Measurements from ENCODE around the gene RGS9BP. TPM values are rescaled to one million over a fixed set of nuclear protein-coding genes. Genes with fewer than 3 reads are reported as not detected.

RGS9BP gene
- total and polyA plus RNA-seq, 2 of the 13 experiments (the other 11 are each of a cell fraction or from before 2014, with no cell fraction given), result 0.01 TPM; not detected in 1

GRCh38 chr19:32674931-32675719 is 523 bp upstream of the RGS9BP start, which contains the start of gene ANKRD27 (continued):
- TF ChIP-seq BRF2 (CRISPR knock-in tag; IDR thresholded peaks at IDR 0.05) (no peak), DZIP1 (CRISPR knock-in tag; IDR thresholded peaks at IDR 0.05) (no peak), PRDM10 (CRISPR knock-in tag; IDR thresholded peaks at IDR 0.05; ENCODE audit: low read depth) (no peak; the same call in 1 of the 2 replicates), ZBTB14 (CRISPR knock-in tag; IDR thresholded peaks at IDR 0.05) (no peak), ZNF615 (CRISPR knock-in tag; IDR thresholded peaks at IDR 0.05; ENCODE audit: borderline replicate concordance) (no peak), ZBTB3 (CRISPR knock-in tag; IDR thresholded peaks at IDR 0.05; ENCODE audit: borderline replicate concordance, low read depth) (0 out of 2 replicates have a peak, but pooled peaks have one; percentile 36), REST (IDR thresholded peaks at IDR 0.05; ENCODE audit: borderline replicate concordance in 1 of 2, low read depth in 1 of 2, low read length in 2 of 2) (0 out of 4 replicates have a peak, but pooled peaks of 1 of the 2 experiments have one; percentile 26), SOX13 (IDR thresholded peaks at IDR 0.05) (no peak), SOX13 (CRISPR knock-in tag; conservative IDR thresholded peaks at IDR 0.05 in 1 of 2, IDR thresholded peaks at IDR 0.05 in 1 of 2) (no peak), SATB2 (CRISPR knock-in tag; IDR thresholded peaks at IDR 0.05) (no peak), ZNF713 (CRISPR knock-in tag; IDR thresholded peaks at IDR 0.05) (no peak), ZNF891 (CRISPR knock-in tag; IDR thresholded peaks at IDR 0.05) (no peak), PCBP1 (IDR thresholded peaks at IDR 0.05; ENCODE audit: borderline replicate concordance, low read depth, low read length) (peak; percentile 14; the same call in 1 of the 2 replicates), CEBPG (CRISPR knock-in tag; IDR thresholded peaks at IDR 0.05) (no peak), GATAD2A (CRISPR knock-in tag; IDR thresholded peaks at IDR 0.05) (no peak)

All from HepG2 (cell line).